Small intestine (tissue), 7 donors: Measurements from ENCODE around the gene TOMM6. TPM values are rescaled to one million over a fixed set of nuclear protein-coding genes. Genes with fewer than 3 reads are reported as not detected.
"Not testable (repeated sequence)": the region's sequence is repeated elsewhere in the genome, so short reads cannot be mapped to it uniquely, and the experiment has no call there.

Experiments
- DNase-seq, 2 donors: peaks; one replicate each; pipeline versions ENCODE4 v3.0.0 to v3.0.0-alpha.2; 2013
- FAIRE-seq: peaks from 2 replicates; lab custom pipeline; 2012; peaks lifted over from hg19 to GRCh38; lab: Jason Lieb, UNC
- H3K27ac ChIP-seq, 3 donors: one replicate each; pipeline ENCODE4 v1.5.1; 2013; ENCODE audit warnings: low read length in 2 of 3, mild to moderate bottlenecking in 2 of 3, control low read depth in 1 of 3, inconsistent platforms in 1 of 3, low read depth in 1 of 3, moderate library complexity in 1 of 3
- H3K27me3 ChIP-seq, 3 donors: one replicate each; pipeline ENCODE4 v1.6.1; 2013; ENCODE audit warnings: low read length in 3 of 3, inconsistent platforms in 1 of 3; ENCODE audit not compliant: control insufficient read depth in 3 of 3, insufficient read depth in 3 of 3
- H3K36me3 ChIP-seq, 3 donors: one replicate each; pipeline ENCODE4 v1.6.1; 2013; ENCODE audit warnings: low read length in 3 of 3, inconsistent platforms in 1 of 3, low read depth in 1 of 3, mild to moderate bottlenecking in 1 of 3, moderate library complexity in 1 of 3; ENCODE audit not compliant: control insufficient read depth in 3 of 3, insufficient read depth in 2 of 3
- H3K4me1 ChIP-seq, 3 donors: one replicate each; pipeline ENCODE4 v1.6.1; 2013; ENCODE audit warnings: low read length in 2 of 3, inconsistent platforms in 1 of 3, low read depth in 1 of 3, mild to moderate bottlenecking in 1 of 3, moderate library complexity in 1 of 3; ENCODE audit not compliant: control insufficient read depth in 3 of 3, insufficient read depth in 2 of 3
- H3K4me3 ChIP-seq, 3 donors: one replicate each; pipeline ENCODE4 v1.5.1; 2013; ENCODE audit warnings: low read length in 3 of 3, control low read depth in 1 of 3, inconsistent platforms in 1 of 3, low read depth in 1 of 3, mild to moderate bottlenecking in 1 of 3, moderate library complexity in 1 of 3
- H3K9me3 ChIP-seq, 2 donors: one replicate each; pipeline ENCODE4 v1.6.1; 2013; ENCODE audit warnings: low read depth in 1 of 2, low read length in 1 of 2; ENCODE audit not compliant: control insufficient read depth in 2 of 2, insufficient read depth in 1 of 2
- whole genome bisulfite sequencing, 3 donors: extraction: QIAGEN DNeasy Blood & Tissue Kit; methylation state at CpG; one replicate each; pipeline ENCODE4 v1.1.7; 2013; 5-methylcytosine and 5-hydroxymethylcytosine counted together
- polyA plus RNA-seq, 4 donors: library from polyadenylated mRNA; stranded (reverse) in 3 of 4; unstranded in 1 of 4; fragments of 200-250 nt in 3 of 4; fragments of 120-200 nt in 1 of 4; gene quantifications; one replicate each; pipeline versions ENCODE4 v1.2.1 to v1.2.3, GENCODE V29; 2013
- donor health status: healthy with polysubstance abuse.
- donor health status: control.
- donor health status: control.
- donor health status: Bipolar disorder and iron deficiency.
- donor health status: healthy.

The TOMM6 gene
- polyA plus RNA-seq, 4 donors, result 166 to 256 (median 207) TPM

DNA sequence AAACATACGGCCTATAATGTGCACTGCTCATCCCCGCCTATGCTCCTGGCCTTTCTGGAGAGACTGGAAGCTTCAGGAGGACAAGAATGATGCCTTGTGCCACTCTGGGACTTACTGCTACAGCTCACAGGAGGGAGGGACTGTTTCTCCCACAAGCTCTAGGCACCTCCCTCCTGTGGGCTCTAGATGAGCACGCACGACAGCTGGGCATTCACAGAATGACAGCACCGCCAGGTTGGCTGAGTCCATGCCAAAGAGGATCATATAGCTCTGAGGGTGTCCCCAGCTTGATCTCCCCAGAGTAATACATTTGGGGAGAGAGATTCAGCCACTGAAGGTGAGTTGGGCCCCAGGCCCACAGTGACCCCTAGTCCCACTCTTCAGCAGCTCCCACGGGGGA, 30.2 kb upstream of the TOMM6 start:
- no peaks in the 10 kb centered on the region for H3K9me3 ChIP-seq
- WGBS, 3 donors, result 87 to 91% (median 88%) methylated on average over 6 of the region's 6 CpGs
- FAIRE-seq, result no peak
- no peak overlapping the region for H3K27ac ChIP-seq
- no peaks in the 10 kb centered on the region for H3K27me3 ChIP-seq
- no peaks in the 10 kb centered on the region for H3K36me3 ChIP-seq
- no peaks in the 10 kb centered on the region for H3K4me1 ChIP-seq
- no peak overlapping the region for H3K4me3 ChIP-seq
- no peak for DNase-seq

DNA sequence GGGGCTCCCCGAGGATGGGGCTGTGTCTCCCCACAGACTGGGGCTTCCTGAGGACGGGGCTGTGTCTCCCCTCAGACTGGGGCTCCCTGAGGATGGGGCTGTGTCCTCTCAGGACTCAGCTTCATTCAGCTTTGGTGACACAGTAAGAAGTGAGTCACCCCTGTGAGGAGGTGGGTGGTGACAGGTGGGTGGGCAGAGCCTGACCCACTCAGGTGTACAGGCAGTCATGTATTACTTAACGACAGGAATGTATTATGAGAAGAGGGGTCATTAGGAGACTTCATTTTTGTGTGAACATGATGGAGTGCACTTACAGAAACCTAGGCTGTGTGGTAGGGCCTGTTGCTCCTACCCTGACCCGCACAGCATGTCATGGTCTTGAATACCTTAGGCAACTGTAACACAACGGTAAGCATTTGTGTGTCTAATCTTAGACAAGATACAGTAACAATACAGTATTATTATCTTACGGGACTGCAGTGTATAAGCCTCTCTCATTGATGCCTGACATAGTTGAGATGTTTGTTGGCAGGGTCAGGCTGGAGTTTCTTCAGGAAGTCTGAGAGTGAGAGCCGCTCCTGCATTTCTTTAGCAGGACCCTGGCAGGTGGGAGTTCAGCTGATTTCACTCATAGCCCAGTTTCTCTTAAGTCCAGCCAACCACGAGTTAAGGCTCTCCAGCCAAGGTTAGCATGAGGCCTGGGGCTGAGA, 29.4 kb upstream of the TOMM6 start:
- no peaks in the 10 kb centered on the region for H3K4me1 ChIP-seq
- no peaks in the 10 kb centered on the region for H3K9me3 ChIP-seq
- no peaks in the 10 kb centered on the region for H3K27me3 ChIP-seq
- DNase-seq, result no peak
- no peak overlapping the region for H3K27ac ChIP-seq
- H3K36me3 ChIP-seq, result no peaks in the 10 kb centered on the region
- H3K4me3 ChIP-seq, result no peak overlapping the region
- FAIRE-seq, result no peak
- WGBS, 3 donors, result 73 to 77% (median 74%) methylated on average over 8 of the region's 8 CpGs

DNA sequence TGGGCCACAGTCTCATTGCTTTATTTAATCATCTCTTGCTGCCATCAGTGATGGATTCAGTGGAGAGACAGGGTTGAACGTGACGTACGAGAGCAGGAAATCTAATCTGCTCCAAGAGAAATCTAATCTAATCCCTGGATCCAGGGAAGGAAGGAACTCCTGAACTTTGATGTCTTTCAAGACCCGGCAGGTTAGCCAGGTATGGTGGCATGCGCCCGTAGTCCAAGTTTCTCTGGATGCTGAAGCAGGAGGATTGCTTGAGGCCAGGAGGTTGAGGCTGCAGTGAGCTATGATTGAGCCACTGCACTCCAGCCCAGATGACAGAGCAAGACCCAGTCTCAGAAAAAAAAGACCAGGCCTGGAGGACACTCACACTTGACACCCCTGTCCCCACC, 28.9 kb upstream of the TOMM6 start:
- WGBS, 3 donors, result 59 to 81% (median 71%) methylated on average over 6 of the region's 6 CpGs
- H3K4me3 ChIP-seq, result no peak overlapping the region
- FAIRE-seq (no peak), DNase-seq (no peak)
- H3K4me1 ChIP-seq, result no peaks in the 10 kb centered on the region
- H3K9me3 ChIP-seq, result no peaks in the 10 kb centered on the region
- H3K27ac ChIP-seq, result no peak overlapping the region
- no peaks in the 10 kb centered on the region for H3K36me3 ChIP-seq
- H3K27me3 ChIP-seq, result no peaks in the 10 kb centered on the region

DNA sequence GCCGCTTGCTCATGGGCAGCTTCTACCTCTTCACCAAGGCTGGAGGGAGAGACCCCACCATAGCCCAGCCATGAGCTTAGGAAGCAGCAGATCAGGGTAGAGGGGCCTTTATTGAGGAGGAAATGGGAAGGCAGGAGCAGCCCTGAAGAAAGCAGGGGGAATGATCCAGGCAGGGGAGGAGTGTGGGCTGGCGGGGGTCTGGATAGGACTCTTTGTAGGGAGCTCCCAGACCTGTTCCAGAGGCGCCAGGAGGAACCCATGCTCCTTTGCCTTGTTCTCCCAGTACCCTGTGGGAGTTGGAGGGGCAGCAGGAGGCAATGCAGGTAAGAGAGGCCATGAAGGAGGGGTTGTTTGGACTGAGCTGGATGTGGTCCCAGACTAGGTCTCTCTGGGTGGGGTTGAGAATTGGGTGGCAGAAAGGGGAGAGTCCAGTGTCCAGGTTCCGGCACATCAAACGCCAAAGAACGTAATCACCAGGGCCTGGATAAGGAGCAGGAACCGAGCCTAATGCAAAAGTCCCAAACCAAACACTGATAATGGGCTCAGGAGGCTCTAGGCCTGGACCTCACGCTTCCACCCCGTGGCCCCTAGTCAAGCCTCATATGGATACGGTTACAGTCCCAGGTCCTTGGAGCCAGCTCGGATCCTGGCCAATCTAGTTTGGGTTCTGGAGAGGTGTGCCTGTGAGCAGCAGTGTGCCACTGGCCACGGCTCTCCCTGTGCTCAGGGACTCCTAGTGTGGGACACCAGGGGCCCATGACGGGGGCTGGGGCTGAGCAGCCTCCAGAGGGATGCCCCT, 28.2 kb upstream of the TOMM6 start:
- Histone ChIP-seq H3K4me3 (no peak overlapping the region), H3K27me3 (no peaks in the 10 kb centered on the region), H3K36me3 (no peaks in the 10 kb centered on the region), H3K9me3 (no peaks in the 10 kb centered on the region), H3K4me1 (no peaks in the 10 kb centered on the region), H3K27ac (no peak overlapping the region)
- FAIRE-seq, result no peak
- DNase-seq, result no peak
- 64 to 87% (median 75%) methylated on average over 13 of the region's 13 CpGs for WGBS, 3 donors

DNA sequence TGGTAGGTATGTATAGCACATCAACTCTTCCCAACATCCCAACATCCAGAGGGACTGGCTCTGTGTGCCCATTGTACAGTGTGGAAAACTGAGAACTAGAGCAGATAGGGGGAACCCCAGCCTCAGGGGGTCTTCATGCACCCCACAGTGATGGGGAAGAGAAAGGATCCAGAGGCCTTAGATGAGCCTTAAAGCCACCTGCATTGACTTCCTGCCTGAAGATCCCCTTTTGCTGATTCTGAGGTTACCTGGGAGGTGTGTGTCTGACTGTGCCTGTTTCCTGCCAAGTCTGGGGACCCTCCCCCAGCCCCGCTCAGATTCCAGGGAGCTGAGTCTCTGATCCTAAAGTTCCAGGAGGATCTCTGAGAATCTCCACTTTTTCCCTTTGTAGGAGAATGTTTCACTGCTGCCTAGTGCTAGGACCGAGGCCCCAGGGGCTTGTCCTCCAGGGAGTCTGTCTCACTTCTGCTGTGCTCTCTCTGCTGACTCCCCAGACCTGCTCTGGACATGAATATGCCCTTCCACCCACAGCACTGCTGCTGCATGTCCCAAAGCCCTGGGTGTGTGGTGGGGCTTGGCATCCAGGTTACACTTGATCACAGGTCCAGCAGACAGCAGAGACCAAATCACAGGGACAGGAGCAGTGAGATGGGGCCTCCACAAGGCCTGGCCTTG, 27.5 kb upstream of the TOMM6 start:
- Histone ChIP-seq H3K36me3 (no peaks in the 10 kb centered on the region), H3K4me3 (no peak overlapping the region), H3K4me1 (no peaks in the 10 kb centered on the region), H3K27ac (no peak overlapping the region), H3K27me3 (no peaks in the 10 kb centered on the region), H3K9me3 (no peaks in the 10 kb centered on the region)
- no peak for FAIRE-seq
- DNase-seq, result no peak
- 62 to 86% (median 76%) methylated on average over 2 of the region's 2 CpGs for WGBS, 3 donors

DNA sequence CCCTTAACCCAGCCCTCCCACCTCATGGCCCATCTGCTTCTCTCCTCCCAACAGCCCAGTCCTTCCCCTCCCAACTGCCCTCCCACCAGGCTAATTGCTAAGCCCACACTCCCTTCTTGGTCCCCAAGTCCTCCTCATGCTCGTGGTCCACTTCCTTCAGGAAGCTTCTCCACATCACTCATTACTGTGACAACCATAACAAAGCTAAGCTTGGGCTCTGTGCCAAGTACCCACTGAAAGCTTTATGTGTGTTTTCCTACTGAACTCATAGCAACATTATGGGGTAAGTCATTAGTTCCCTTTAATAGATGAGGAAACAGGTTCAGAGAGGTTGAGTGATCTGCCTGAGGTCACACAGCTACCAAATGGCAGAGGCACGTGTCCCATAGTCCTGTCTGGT, 24.0 kb upstream of the TOMM6 start:
- Histone ChIP-seq H3K27me3 (no peaks in the 10 kb centered on the region), H3K4me3 (no peak overlapping the region), H3K27ac (no peak overlapping the region), H3K4me1 (peaks cover 0 to 12% (median 0%) of the 10 kb centered on the region in 3 donors), H3K9me3 (no peaks in the 10 kb centered on the region), H3K36me3 (peaks cover 0 to 1% (median 0%) of the 10 kb centered on the region in 3 donors)
- no peak for FAIRE-seq
- no peak for DNase-seq
- 24 to 30% (median 27%) methylated on average over 2 of the region's 2 CpGs for WGBS, 3 donors

- not testable (repeated sequence) for DNase-seq, H3K4me3 ChIP-seq, FAIRE-seq, H3K27ac ChIP-seq, H3K9me3 ChIP-seq, H3K27me3 ChIP-seq
- WGBS, 3 donors, result 88 to 91% (median 91%) methylated on average over 4 of the region's 4 CpGs
- Histone ChIP-seq H3K36me3 (peaks cover 0 to 22% (median under 1%) of the 10 kb centered on the region in 3 donors), H3K4me1 (peaks cover 0 to 20% (median 0%) of the 10 kb centered on the region in 3 donors)
These were observed 21.3 kb upstream of the TOMM6 start for GRCh38 chr6:41766043-41766664.
